Heart left ventricle (tissue), 16 donors: ENCODE measurements around the gene ST3GAL4. TPM values are rescaled to one million over a fixed set of nuclear protein-coding genes. Genes with fewer than 3 reads are reported as not detected.
A peak's percentile ranks its signal among the peaks of the same experiment; 100 is the strongest.

Source experiments
- ATAC-seq, 4 donors: fragments of 200-7000 bp; cut with Tn5 transposase; one replicate each; pipeline ENCODE4 v1.9.1; 2020 to 2022; ENCODE audit warnings: moderate library complexity in 4 of 4, mild to moderate bottlenecking in 3 of 4, moderate number of reproducible peaks in 1 of 4
- DNase-seq, 5 donors: peaks; one replicate each; pipeline ENCODE4 v3.0.0-alpha.2; 2020
- H3K27ac ChIP-seq, 12 donors: fragments of 200-600 bp; sonication (generic) in 4 of 12; one replicate each; pipeline versions ENCODE4 v1.5.0 to v1.8.0; 2016 to 2022; ENCODE audit warnings: mild to moderate bottlenecking in 2 of 12
- H3K27me3 ChIP-seq, 9 donors: fragments of 200-600 bp; sonication (generic) in 2 of 9; one replicate each; pipeline versions ENCODE4 v1.5.1 to v1.8.0; 2016 to 2022; ENCODE audit warnings: mild to moderate bottlenecking in 3 of 9
- H3K36me3 ChIP-seq, 9 donors: fragments of 200-600 bp; sonication (generic) in 2 of 9; one replicate each; pipeline versions ENCODE4 v1.5.0 to v1.8.0; 2018 to 2022; ENCODE audit warnings: mild to moderate bottlenecking in 2 of 9
- H3K4me1 ChIP-seq, 12 donors: fragments of 200-600 bp; sonication (generic) in 4 of 12; one replicate each; pipeline versions ENCODE4 v1.5.0 to v1.8.0; 2016 to 2022; ENCODE audit warnings: mild to moderate bottlenecking in 3 of 12
- H3K4me3 ChIP-seq, 12 donors: fragments of 200-600 bp; sonication (generic) in 4 of 12; one replicate each; pipeline versions ENCODE4 v1.5.0 to v1.8.0; 2017 to 2022; ENCODE audit warnings: mild to moderate bottlenecking in 9 of 12, moderate library complexity in 4 of 12
- H3K9me3 ChIP-seq, 12 donors: fragments of 200-600 bp; sonication (generic) in 4 of 12; one replicate each; pipeline versions ENCODE4 v1.5.0 to v1.8.0; 2016 to 2022; ENCODE audit warnings: mild to moderate bottlenecking in 1 of 12
- CTCF ChIP-seq, 12 donors: fragments of 200-600 bp; sonication (generic) in 4 of 12; IDR thresholded peaks; one replicate each; pipeline versions ENCODE4 v1.5.0 to v1.8.0; 2018 to 2022; ENCODE audit warnings: antibody characterized with exemption in 12 of 12, mild to moderate bottlenecking in 5 of 12
- POLR2A ChIP-seq, 2 donors: fragments of 450-650 bp; IDR thresholded peaks; one replicate each; pipeline ENCODE4 v1.6.1; 2017; ENCODE audit warnings: antibody characterized with exemption in 2 of 2, mild to moderate bottlenecking in 2 of 2, moderate library complexity in 2 of 2
- WGBS, 4 donors: extraction: QIAGEN DNeasy Blood & Tissue Kit in 2 of 4; methylation state at CpG; one replicate each; pipeline versions ENCODE4 v1.1.5 to v1.1.7; 2013 to 2018; 5-methylcytosine and 5-hydroxymethylcytosine counted together
- intact Hi-C, 10 donors: fragments of 100-400 bp; cut with DNase I; formaldehyde crosslinking; loops; one replicate each; pipeline versions ENCODE4 v1.11.1 to v1.14.2; 2022
- polyA plus RNA-seq, 2 donors: library from polyadenylated mRNA; stranded (reverse); fragments of 200-250 nt; gene quantifications; one replicate each; pipeline ENCODE4 v1.2.3, GENCODE V29; 2013
- total RNA-seq, 9 donors: library from RNA; depleted of rRNA in 2 of 9; stranded (reverse); fragments of >200 nt in 2 of 9; fragmentation: NEBNext Ultra II Directional in 3 of 9; extraction: Animal tissue kit (Norgen Biotek cat#: 25700) in 3 of 9; gene quantifications; one replicate each; pipeline versions ENCODE4 v1.1.0 to v1.2.4, GENCODE V29; 2016 to 2023
- donor health status: ischemic (EF 13 %, LVEDD 7.1; RV severe dilation, severe dysfunction).
- donor health status: healthy with polysubstance abuse.
- donor health status: DM: no; HTN: yes; CAD: no.
- donor health status: DM: no; HTN: no; CAD: no.
- donor health status: ischemic (EF 25% LVEDD 6.9; RV normal size, moderate dysfunction).
- donor health status: ischemic (EF 25% LVEDD 5.7; RV mildly dilated, moderate dysfunction).
- donor health status: healthy.
- donor health status: DM: yes; HTN: yes; CAD: no.
- donor health status: ischemic (EF 35%, LVEDD 5.7; RV mildly dilated, moderate dysfunction).
- donor health status: nonischemic (EF 11% LVEDD 7.7; RV severe dilation, severe dysfunction).
- donor health status: DM: yes; HTN: yes; CAD: no.
- donor health status: PGD.
- donor health status: ischemic (EF 29% LVEDD 5.4; RV normal size, mild dysfunction).
- donor health status: nonischemic (EF 23%, LVEDD 6.1; RV moderate dilation, normal function).

ST3GAL4 gene
- total and polyA plus RNA-seq, 11 donors = 30.6 to 168 (median 66.1) TPM

- peak in 1 of 4 donors; percentile 17 for ATAC-seq
Observed at GRCh38 chr11:126311401-126312291, 43.8 kb upstream of the ST3GAL4 start.

GRCh38 chr11:126312961-126313360 lies 42.5 kb upstream of the ST3GAL4 start:
- Histone ChIP-seq H3K36me3 (peaks cover 0 to 43% (median 21%) of the 10 kb centered on the region in 9 donors), H3K4me3 (no peak overlapping the region), H3K9me3 (no peaks in the 10 kb centered on the region), H3K4me1 (peaks cover 4 to 40% (median 15%) of the 10 kb centered on the region in 12 donors), H3K27ac (no peak overlapping the region), H3K27me3 (no peaks in the 10 kb centered on the region)
- intact Hi-C loops = loop anchor here in 9 of 10 donors (5.0 to 10.0 kb wide), 13 partner anchors 34 to 1032 kb away; partner anchors contain the start of gene ST3GAL4 (in 1 of the 9)
- TF ChIP-seq POLR2A (IDR thresholded peaks at IDR 0.05) (no peak), CTCF (IDR thresholded peaks at IDR 0.05) (no peak)
- ATAC-seq = no peak
- DNase-seq = no peak
- 71 to 81% (median 77%) methylated on average over 8 of the region's 8 CpGs for WGBS, 4 donors

More at GRCh38 chr11:126311401-126312291, 43.8 kb upstream of the ST3GAL4 start:
- intact Hi-C loops = loop anchor here (2.0 to 10.0 kb wide), 18 partner anchors 36 to 1033 kb away; partner anchors contain the start of gene ST3GAL4 (in 1 of the 10)
- H3K4me1 ChIP-seq = peaks cover 0 to 30% (median 6%) of the 10 kb centered on the region in 12 donors
- DNase-seq = peak in 1 of 5 donors; percentile 18
- H3K36me3 ChIP-seq = peaks cover 0 to 50% (median 29%) of the 10 kb centered on the region in 9 donors
- TF ChIP-seq CTCF (IDR thresholded peaks at IDR 0.05) = no peak
- TF ChIP-seq POLR2A (IDR thresholded peaks at IDR 0.05) = no peak
- no peaks in the 10 kb centered on the region for H3K27me3 ChIP-seq
- no peaks in the 10 kb centered on the region for H3K9me3 ChIP-seq
- H3K4me3 ChIP-seq = no peak overlapping the region
- 90 to 94% (median 92%) methylated on average over 14 of the region's 14 CpGs for WGBS, 4 donors
- H3K27ac ChIP-seq = no peak overlapping the region

GRCh38 chr11:126313826-126314225 lies 41.7 kb upstream of the ST3GAL4 start:
- no peaks in the 10 kb centered on the region for H3K27me3 ChIP-seq
- H3K27ac ChIP-seq = no peak overlapping the region
- DNase-seq (no peak), ATAC-seq (no peak)
- peaks cover 0 to 35% (median 15%) of the 10 kb centered on the region in 9 donors for H3K36me3 ChIP-seq
- TF ChIP-seq CTCF (IDR thresholded peaks at IDR 0.05) = no peak
- no peak for TF ChIP-seq POLR2A (IDR thresholded peaks at IDR 0.05)
- intact Hi-C loops = loop anchor here in 9 of 10 donors (2.0 to 10.0 kb wide), 14 partner anchors 33 to 1031 kb away; partner anchors contain the start of gene ST3GAL4 (in 1 of the 9)
- H3K4me1 ChIP-seq = peaks cover 6 to 48% (median 22%) of the 10 kb centered on the region in 12 donors
- WGBS, 4 donors = 93 to 94% (median 93%) methylated on average over 5 of the region's 5 CpGs
- no peaks in the 10 kb centered on the region for H3K9me3 ChIP-seq
- no peak overlapping the region for H3K4me3 ChIP-seq

- DNase-seq (no peak), ATAC-seq (no peak)
- Histone ChIP-seq H3K36me3 (peaks cover 0 to 17% (median 4%) of the 10 kb centered on the region in 9 donors), H3K9me3 (no peaks in the 10 kb centered on the region), H3K27me3 (no peaks in the 10 kb centered on the region), H3K27ac (peak overlapping the region; percentile 73 to 93 (median 82)), H3K4me1 (peaks cover 7 to 45% (median 27%) of the 10 kb centered on the region in 12 donors), H3K4me3 (peak overlapping the region in 3 of 12 donors; percentile 15 to 44 (median 35))
- no peak for TF ChIP-seq CTCF (IDR thresholded peaks at IDR 0.05)
- TF ChIP-seq POLR2A (IDR thresholded peaks at IDR 0.05) = no peak
- intact Hi-C loops = loop anchor here in 9 of 10 donors (5.0 to 10.0 kb wide), 9 partner anchors 40 to 1027 kb away; partner anchors contain the start of gene ST3GAL4 (in 4 of the 9)
- WGBS, 4 donors = 55 to 69% (median 61%) methylated on average over 1 of the region's 1 CpG
Observed at GRCh38 chr11:126317432-126317755, 38.1 kb upstream of the ST3GAL4 start.
